HG03103 (cell line): ENCODE results near the gene HOXD9.

Source experiments
- ATAC-seq: cut with Tn5 transposase; IDR thresholded peaks from one replicate; pipeline ENCODE4 v1.9.1; 2021; ENCODE audit warnings: low read depth; ENCODE audit not compliant: unreplicated experiment

Gene HOXD9

DNA sequence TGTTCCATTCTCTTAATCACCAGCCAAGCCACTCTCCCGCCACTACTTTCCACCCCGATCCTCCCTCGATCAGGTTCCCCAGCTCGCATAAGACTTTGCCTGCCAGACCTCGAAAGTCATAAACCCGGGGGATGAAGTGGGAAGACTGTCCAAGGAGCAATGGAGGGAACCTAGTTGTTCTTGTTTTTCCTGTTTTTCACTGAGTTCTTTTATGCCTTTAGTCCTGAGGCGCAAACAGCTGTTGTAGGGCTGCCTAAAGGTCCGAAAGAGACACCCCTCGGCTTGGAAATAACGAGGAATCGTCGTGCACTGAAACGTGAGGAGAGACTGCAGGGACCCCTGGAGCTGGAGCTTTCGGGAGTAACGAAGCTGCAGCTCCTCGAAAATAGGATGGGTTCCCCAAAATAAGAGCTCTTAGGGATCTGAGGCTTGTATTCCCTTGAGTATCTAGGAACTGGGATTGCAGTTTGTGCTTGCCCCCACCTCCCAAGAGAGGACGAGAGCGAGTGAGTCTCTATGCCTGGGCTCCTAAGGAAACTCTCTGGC lies 24.6 kb upstream of the HOXD9 start:
- ATAC-seq: no peak

DNA sequence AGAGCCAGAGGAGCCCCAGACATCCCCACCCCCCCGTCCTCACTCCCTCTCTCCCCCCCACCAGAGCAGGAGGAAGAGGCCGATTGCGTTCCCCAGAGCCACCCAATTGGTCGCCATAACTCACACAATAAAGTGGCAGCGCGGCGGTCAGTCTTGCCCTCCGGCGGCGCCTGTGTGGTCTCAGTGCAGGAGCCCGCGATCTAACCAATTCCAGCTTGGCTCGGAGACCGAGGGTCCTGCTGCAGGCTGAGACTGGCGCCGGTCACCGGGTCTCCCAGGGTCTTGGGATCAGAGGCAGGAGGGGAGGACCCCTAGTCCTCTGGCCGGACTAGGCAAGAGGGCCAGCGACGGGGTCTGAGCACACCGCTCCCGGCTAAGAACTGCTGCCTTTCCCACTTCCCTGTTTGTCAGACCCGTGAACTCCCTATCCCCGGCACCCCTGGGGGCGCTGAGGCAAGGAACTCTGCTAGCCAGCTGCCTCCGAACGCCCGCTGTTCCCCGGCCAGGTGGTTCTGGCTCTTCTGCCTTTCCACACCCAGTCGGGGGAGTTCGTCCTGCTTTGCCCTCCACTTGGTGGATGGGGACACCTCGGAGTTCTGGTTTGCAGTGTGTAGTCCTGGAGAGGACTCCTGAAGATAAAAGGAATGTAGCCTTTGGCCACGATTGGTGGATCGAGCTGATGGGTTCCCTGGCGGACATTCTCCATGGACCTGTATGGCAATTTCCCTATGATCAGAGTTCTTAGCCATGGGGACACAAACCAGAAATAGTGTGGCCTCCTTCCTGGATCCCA lies 24.0 kb upstream of the HOXD9 start:
- ATAC-seq: no peak

DNA sequence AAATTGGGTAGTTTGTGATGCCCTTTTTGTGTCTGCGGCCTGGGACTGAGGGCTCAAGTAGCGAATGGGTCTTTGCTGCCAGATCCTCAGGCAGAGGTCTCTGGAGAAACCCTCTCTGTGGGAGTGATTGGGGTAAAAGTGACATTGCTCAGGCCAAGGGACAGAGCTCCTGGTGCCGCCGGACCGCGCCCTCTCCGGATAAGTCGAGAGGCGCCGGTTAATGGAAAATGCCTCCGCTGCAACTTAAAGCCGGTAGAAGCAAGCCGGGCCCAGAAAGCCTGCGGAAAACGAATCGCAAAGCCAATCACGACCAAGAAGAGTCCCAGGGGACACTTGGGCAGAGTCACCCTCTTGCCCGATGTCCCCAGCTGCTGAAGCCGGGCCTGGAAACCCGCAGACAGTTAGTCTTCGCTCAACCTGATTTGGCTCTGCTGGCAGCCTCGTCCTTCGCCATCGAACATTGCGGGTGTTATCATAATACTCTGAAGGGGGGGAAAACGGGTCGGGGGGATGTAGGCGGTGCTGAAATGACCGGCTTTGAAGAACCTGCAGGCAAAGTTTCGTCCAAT lies 23.3 kb upstream of the HOXD9 start:
- ATAC-seq: no peak

DNA sequence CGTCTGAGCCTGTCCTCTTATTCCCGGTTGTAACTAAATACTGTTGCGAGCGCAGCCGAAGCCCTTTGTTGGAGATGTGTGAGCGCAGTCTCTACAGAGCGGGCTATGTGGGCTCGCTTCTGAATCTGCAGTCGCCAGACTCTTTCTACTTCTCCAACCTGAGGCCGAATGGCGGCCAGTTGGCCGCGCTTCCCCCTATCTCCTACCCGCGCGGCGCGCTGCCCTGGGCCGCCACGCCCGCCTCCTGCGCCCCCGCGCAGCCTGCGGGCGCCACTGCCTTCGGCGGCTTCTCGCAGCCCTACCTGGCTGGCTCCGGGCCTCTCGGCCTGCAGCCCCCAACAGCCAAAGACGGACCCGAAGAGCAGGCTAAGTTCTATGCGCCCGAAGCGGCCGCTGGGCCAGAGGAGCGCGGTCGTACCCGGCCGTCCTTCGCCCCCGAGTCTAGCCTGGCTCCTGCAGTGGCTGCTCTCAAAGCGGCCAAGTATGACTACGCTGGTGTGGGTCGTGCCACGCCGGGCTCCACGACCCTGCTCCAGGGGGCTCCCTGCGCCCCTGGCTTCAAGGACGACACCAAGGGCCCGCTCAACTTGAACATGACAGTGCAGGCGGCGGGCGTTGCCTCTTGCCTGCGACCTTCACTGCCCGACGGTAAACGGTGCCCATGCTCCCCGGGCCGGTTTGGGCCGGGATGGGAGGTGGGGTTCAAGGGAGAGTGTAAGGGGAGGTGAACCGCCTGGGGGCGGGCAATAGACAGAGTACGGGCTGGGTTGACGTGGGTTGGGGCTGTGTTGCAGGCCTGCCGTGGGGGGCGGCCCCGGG lies 22.6 kb upstream of the HOXD9 start, which contains the start of gene HOXD12:
Gene HOXD12 (plus strand): TSS at position 68 of the 819 bp plus-strand sequence. CDS start 7 bp downstream, at position 75.
- ATAC-seq: no peak

DNA sequence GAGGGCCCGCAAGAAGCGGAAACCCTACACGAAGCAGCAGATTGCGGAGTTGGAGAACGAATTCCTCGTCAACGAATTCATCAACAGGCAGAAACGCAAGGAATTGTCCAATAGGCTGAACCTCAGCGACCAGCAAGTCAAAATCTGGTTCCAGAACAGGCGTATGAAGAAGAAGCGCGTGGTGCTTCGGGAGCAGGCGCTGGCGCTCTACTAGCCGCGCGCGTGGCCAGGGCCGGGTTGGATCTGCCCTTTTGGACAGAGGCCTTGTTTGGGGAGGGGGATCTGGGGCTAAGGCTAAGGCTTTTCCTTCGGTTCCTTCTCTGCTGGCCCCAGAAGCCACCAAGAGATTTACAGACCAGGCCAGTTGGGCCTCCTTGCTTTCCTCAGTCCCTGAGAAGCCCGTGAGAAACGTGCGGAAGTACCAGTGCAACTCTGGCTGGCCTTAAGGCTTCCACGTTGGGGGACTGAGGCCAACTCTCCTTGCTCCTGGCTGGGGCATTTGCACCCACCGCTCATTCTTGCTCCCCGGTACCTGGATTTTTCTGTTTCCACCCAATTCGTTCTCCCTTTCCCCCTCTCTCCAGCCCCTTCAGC lies 21.9 kb upstream of the HOXD9 start:
- ATAC-seq: no peak

DNA sequence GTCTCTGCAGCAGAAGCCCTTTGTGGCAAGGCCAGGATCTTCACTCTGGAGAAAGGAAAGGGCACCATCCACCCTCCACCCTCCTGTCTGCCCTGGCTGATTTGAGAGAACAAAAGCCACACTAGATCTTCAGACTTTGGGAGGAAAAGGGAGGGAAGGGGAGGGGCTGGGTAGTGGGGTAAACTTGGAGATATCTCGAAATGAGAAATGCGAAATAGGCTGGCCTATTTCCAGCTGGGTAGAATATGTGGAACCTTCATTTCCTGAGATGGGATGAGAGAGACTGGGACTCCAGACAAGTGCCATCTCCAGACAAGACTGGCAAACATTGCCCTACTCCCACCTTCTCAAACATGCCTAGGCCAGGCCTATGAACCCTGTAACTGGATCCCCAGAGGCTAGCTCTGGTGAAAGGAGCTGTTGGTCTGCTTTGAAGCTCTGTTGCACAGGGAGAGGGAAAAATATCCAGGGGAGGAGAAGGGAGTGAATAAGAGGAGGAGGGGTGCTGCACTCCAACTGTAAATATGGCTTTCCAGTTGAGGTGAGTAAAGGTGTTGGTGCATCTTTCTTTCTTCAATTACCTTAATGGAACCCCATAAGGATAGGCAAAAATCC lies 21.2 kb upstream of the HOXD9 start:
- no peak for ATAC-seq

DNA sequence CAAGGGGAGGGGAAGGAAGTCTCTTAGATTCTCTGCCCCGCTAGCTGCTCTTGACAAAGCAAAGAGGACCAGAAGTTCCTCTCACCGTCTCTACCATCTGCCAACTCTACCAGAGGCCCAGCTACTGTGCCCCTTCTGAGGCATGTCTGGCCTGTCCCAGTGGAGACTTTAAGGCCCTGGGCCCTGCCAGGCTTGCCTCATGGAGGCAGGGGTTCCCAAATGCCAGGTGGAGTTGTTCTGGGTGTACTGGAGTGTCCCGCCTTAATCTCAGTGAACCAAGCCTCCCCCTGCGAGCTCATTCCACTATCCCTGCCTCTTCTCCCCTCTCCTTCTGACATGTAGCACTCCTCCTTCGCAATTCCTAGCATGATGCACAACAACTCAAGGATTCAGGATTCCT lies 20.7 kb upstream of the HOXD9 start:
- no peak for ATAC-seq

DNA sequence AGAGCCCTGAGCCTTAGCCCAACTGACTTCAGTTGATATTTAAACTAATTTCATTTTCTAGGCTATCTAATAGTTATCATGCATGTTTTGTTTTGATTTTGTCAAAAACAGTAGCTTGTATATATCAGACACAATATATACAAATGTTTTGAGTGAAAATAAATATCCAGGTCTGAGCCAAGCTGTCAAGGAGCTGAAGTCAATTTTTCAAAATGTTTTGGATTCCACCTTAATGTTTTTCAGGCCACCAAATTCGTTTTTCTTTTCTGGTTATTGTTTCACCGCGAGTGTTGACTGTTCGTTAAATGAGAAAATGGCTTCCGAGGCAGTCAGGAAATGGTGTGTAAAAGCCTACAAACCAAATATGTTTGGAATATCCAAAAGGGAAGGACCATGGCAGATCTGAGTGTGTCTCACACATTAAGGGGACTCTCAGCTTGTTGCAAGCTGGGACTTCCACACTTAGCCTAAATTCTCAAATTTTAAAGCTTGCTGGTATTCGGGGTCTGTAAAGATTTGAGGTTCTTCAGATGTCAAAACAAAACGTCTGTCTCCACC lies 20.1 kb upstream of the HOXD9 start:
- no peak for ATAC-seq

DNA sequence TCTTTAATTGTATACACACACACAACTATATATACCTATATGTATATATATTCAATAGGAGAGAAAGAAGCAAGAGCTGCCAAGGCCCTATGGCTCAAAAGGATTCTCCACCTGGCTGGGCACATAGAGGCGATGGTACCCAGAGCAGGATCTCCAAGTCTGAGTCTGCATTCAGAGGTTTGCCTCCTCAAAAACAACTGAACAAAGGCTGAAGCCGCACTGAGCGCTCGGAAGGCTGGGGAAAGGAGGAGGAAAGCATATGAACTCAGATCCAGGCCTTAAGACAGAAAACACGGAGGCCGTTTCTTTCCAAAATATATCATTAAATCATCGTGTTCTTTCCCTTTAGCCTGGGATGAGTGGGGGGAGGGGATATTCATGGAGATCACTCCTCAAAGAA lies 19.3 kb upstream of the HOXD9 start:
- no peak for ATAC-seq

DNA sequence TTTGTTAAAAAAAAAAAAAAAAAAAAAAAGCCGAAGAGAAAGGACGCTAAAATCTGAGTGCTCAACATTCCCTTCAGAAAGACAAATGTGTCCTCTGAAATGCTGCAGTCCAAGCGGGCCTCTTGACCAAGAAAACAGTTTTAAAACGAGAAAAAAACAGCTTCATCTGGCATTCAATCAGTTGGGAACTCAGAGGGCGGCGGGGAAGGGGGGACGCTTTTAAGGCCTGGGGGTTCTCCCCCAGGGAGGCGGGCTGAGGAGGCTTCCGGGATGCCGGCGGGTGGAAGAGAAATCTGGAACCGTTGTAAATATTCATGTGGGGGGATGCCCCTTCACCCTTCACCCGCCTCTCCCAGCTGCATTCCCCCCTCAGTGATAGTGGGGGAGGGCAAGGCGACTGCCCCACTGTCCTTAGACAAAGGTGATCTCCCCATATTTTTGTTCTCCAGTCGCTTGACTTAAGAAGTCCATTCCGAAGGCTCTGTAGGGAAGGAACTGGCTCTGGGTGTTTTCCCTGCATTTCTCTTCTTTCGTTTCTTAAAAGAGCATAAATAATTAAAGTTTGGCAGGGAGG lies 18.7 kb upstream of the HOXD9 start:
- ATAC-seq: no peak

DNA sequence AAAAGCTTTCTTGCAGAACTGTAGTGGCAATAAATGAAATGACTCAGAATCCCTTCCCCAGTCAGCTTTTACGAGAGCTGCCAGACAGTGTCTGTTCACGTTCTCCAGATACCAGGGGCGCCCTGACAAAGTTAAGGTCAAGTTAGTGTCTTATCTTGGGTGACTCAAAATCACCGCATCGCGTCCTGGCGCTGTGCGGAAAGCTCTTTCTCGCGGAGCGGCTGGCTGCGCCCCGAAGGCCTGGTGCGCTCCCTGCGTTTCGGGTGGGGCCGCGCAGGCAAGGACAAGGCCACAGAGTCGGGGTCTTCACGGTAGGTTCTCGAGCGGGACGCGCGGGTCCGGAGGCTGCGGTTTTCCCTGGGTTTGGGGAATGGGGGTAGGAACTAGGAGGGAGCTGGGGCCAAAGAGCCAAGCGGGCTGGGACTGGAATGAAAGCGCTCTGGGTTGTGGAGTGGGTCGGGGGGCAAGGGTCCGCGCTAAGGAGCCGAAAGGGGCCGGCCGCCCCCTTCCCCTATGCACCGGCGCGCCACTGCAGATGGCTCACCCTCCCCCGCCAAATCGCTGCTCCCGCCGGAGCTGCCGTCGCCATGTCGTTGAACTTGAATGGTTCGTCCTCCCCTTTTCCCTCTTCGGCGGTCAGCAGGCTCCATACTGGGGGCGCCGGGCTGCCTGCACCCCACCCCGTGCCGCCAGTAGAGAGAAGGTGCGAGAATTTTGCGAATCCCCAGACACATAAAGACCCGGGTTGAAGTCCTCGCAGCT lies 18.0 kb upstream of the HOXD9 start:
- no peak for ATAC-seq

DNA sequence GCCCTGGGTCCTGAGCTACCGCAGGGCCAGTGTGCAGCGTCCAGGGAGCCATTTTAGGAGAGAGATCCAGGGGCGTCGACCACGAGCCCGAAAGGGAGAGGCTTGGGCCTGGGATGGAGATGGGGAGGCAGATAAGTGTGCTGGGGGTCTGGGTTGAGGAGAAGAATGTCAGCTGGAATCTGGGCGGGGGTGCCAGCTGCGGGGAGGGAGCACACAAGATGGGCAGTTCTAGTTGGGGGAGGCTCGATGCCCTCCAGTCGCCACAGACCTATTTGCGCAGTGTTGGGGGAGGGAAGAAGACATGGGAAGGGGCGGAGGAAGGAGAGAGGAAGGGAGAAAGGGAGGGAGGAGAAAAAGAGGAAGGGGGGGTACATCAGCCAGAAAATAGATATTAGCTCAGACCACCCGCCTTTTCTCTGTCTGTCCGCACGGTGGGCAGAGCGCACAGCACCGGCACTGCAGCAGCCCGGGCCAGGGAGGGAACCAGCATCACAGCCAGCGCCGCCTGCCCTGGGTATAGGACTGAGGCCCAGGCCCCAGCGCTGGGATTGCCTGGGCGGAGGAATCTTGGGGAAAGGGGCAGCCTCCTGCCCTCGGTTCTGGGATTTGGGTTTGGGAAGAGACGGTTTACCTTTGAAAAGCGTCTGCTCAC lies 17.3 kb upstream of the HOXD9 start:
- no peak for ATAC-seq

DNA sequence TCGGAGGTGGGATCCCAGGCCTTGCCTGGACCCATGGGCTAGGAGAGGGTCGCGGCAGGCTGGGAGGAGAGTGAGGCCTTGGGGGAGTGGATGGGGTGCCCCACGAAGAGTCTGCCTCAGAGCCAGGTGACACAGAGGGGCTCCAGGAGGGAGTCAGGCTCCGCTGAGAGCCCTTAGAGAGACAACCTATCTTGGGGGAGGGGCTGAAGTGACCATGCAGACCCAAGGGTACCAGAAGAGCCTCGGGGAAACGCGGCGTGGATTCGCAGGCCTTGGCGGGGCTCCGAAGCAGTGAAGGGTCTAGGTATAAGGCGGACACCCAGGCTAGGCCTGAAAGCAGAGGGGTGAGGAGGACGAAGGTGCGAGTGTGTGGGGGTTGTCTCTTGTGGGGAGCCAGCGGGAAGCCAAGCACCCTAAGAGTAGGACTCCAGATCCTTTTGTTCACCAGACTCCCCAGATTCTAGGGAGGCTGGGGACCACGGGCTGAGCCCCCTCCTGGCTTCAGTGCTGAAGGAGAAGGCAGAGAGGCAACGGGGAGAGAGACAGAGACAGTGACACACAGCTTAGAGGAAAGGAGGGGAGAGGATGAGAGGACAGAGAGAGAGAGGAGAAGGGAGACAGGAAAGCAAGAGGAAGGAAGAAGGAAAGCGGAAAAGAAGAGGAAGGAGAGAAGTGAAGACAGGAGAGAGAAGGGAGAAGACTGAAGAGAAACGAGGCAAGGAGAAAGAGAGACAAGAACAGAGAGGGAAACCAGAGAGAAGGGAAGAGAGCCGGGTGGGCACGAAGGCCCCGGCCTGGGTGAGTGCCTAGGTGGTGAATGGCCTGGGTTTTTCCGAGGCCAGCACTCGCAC lies 16.6 kb upstream of the HOXD9 start:
- ATAC-seq: no peak

DNA sequence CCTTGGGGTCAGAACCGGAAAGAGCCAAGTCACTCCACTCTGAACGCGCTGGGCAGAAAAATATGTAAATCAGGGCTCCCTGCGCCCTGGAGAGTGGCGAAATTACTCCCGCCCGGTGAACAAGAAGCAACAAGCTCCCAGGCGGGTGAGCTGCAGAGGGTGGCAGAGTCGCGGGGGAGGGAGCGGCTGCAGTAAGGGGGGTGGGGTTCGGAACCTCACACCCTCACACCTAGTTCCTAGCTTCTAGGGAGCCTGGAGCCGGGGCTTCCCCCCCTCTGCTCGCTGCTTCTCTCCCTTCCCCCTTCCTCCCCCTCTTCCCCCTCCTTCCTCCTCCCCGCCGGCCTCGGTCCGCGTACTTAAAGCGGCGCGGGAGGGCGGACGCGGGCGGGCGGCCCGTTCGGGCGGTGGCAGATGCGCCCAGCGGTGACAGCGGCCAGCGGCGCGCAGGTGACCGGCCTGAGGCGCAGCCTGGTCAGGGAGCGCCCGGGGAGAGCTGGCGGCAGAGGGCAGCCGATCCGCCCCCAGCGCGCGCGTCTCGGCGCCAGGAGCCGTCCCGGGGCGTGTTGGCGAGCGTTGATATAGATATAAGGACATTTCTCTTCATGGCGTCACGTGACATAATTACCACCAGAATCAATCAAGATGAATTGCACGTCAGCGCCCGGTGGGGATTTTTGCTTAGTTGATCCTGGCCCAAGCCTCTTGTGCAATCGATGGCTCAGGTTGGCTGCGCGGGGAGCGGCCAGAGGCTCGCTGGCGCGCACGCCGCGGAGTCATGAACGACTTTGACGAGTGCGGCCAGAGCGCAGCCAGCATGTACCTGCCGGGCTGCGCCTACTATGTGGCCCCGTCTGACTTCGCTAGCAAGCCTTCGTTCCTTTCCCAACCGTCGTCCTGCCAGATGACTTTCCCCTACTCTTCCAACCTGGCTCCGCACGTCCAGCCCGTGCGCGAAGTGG lies 15.7 kb upstream of the HOXD9 start, which contains the start of gene HOXD11:
Gene HOXD11 (plus strand): TSS at position 700 of the 959 bp plus-strand sequence. CDS start 76 bp downstream, at position 776.
- ATAC-seq: no peak

DNA sequence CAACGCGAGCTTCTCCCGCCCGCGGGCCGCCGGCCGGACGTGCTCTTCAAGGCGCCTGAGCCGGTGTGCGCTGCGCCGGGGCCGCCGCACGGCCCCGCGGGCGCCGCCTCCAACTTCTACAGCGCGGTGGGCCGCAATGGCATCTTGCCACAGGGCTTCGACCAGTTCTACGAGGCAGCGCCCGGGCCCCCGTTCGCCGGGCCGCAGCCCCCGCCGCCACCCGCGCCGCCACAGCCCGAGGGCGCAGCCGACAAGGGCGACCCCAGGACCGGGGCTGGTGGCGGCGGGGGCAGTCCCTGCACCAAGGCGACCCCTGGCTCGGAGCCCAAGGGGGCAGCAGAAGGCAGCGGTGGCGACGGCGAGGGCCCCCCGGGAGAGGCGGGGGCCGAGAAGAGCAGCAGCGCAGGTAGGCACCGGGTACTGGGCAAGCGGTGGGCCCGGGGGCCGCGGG lies 14.8 kb upstream of the HOXD9 start:
- ATAC-seq: no peak

DNA sequence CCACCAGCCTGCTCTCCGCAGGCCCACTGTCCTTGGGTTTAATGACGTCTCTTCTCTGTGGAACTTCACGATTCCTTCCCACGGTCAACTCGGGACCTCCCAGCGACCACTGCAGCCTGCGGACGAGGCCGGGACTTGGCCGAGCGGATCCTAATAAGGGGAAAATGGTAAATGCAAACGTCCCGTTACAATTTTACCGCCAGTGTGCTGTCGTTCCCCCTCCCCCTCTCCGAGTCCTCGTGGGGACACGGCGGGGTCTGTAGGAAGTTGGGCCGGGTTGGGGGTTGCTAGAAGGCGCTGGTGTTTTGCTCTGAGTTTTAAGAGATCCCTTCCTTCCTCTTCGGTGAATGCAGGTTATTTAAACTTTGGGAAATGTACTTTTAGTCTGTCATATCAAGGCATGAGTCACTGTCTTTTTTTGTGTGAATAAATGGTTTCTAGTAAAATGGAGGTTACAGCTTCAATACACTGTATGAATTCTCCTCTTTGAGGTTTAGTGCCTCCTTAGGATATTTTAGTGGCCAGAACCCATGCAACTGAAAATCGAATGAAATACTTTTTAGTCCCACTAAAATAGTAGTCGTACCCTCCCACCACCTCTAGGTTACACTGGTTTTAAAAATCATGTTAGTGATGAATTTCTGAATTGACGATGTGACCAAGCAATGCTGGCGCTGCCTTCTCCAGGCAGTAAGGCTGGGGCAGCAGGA lies 13.2 kb upstream of the HOXD9 start:
- ATAC-seq: no peak
